Measurements from ENCODE around the gene ALDH8A1.

DNA sequence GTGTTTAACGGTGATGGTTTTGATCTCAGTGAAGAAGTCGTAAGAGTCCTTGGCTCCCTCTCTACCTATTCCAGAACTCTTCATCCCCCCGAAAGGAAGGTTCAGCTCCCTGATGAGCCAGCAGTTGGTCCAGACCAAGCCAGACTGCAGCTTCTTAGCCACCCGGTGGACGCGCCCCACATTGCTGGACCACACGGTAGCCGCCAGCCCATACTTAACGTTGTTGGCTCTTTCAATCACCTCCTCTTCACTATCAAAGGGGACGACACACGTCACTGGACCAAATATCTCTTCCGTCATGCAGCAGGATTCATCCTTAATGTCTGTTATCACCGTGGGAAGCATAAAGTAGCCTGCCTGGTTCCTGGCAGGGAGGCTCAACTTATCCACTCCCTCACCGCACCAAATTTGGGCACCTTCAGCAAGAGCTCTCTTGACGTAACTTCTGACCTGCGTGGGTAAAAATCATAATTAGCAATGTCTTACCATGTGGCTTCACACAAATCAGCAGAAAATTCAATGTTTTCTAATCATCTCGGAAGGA lies 31.4 kb downstream of the ALDH8A1 start:
- TF ChIP-seq CTCF (IDR thresholded peaks at IDR 0.05) (no peak), POLR2AphosphoS5 (IDR thresholded peaks at IDR 0.05; ENCODE audit: low read depth, low read length) (no peak), REST (IDR thresholded peaks at IDR 0.05; ENCODE audit: insufficient read depth in 1 of 2, low read depth in 2 of 2, low read length in 1 of 2) (no peak), SIN3A (IDR thresholded peaks at IDR 0.05; ENCODE audit: borderline replicate concordance, insufficient read depth, low read depth, low read length) (no peak)
